GM23338 (cell line): ENCODE measurements around the gene KHK. TPM values are rescaled to one million over a fixed set of nuclear protein-coding genes. Genes with fewer than 3 reads are reported as not detected.

Experiments used
- ATAC-seq: fragments of 200-7000 bp; cut with Tn5 transposase; 3 replicates; pipeline ENCODE4 v1.9.1; 2020
- DNase-seq: peaks from one replicate; pipeline ENCODE4 v3.0.0-alpha.2; 2015; ENCODE audit warnings: low spot score
- H2AFZ ChIP-seq: fragments of 200-600 bp; sonication (generic); 2 replicates; pipeline ENCODE4 v1.8.0; 2016; ENCODE audit warnings: antibody characterized with exemption, mild to moderate bottlenecking, moderate library complexity
- H3F3A ChIP-seq: fragments of 200-600 bp; sonication (generic); replicated peaks from 2 replicates; pipeline ENCODE4 v1.8.0; 2017; ENCODE audit warnings: antibody characterized with exemption, mixed run types, low read depth
- H3K27ac ChIP-seq: fragments of 200-600 bp; sonication (generic); 2 replicates; pipeline ENCODE4 v1.6.1; 2016; ENCODE audit warnings: low read depth
- H3K27me3 ChIP-seq: fragments of 200-600 bp; sonication (generic); 2 replicates; pipeline ENCODE4 v1.8.0; 2016; ENCODE audit warnings: mild to moderate bottlenecking, mixed run types, moderate library complexity; ENCODE audit not compliant: insufficient read depth
- H3K36me3 ChIP-seq: fragments of 200-600 bp; sonication (generic); 2 replicates; pipeline ENCODE4 v1.8.0; 2016; ENCODE audit warnings: mild to moderate bottlenecking; ENCODE audit not compliant: insufficient read depth
- H3K4me1 ChIP-seq: fragments of 200-600 bp; sonication (generic); 2 replicates; pipeline ENCODE4 v1.8.0; 2016; ENCODE audit warnings: mild to moderate bottlenecking, moderate library complexity; ENCODE audit not compliant: insufficient read depth
- H3K4me2 ChIP-seq: fragments of 200-600 bp; sonication (generic); 2 replicates; pipeline ENCODE4 v1.7.1; 2017; ENCODE audit warnings: mixed run types
- H3K4me3 ChIP-seq: fragments of 200-600 bp; sonication (generic); 2 replicates; pipeline ENCODE4 v1.6.1; 2016; ENCODE audit warnings: mixed run types
- H3K79me2 ChIP-seq: fragments of 200-600 bp; sonication (generic); replicated peaks from 2 replicates; pipeline ENCODE4 v1.8.0; 2017; ENCODE audit warnings: mild to moderate bottlenecking; ENCODE audit not compliant: insufficient read depth
- H3K9me2 ChIP-seq: fragments of 200-600 bp; sonication (generic); 2 replicates; pipeline ENCODE4 v1.8.0; 2017; ENCODE audit not compliant: insufficient read depth
- H4K20me1 ChIP-seq: fragments of 200-600 bp; sonication (generic); replicated peaks from 2 replicates; pipeline ENCODE4 v1.8.0; 2017; ENCODE audit warnings: mild to moderate bottlenecking; ENCODE audit not compliant: insufficient read depth
- H3K27ac Mint-ChIP-seq: 2 replicates; pipeline ENCODE4 v1.8.0; 2020; ENCODE audit warnings: inconsistent platforms, mild to moderate bottlenecking, moderate library complexity, mixed read lengths
- H3K27me3 Mint-ChIP-seq: 3 replicates; pipeline ENCODE4 v1.8.0; 2022; ENCODE audit warnings: low read depth, mild to moderate bottlenecking, moderate library complexity, mixed read lengths, inconsistent platforms; ENCODE audit not compliant: insufficient read depth, poor library complexity
- H3K36me3 Mint-ChIP-seq: 3 replicates; pipeline ENCODE4 v1.8.0; 2021; ENCODE audit warnings: low read depth, mild to moderate bottlenecking, inconsistent platforms, moderate library complexity, mixed read lengths
- H3K4me1 Mint-ChIP-seq: 3 replicates; pipeline ENCODE4 v1.8.0; 2020; ENCODE audit warnings: mild to moderate bottlenecking, inconsistent platforms, mixed read lengths
- H3K4me3 Mint-ChIP-seq: 3 replicates; pipeline ENCODE4 v1.8.0; 2021; ENCODE audit warnings: moderate library complexity, mild to moderate bottlenecking, inconsistent platforms, mixed read lengths
- H3K9me3 Mint-ChIP-seq: 3 replicates; pipeline ENCODE4 v1.8.0; 2020; ENCODE audit warnings: moderate library complexity, mild to moderate bottlenecking, inconsistent platforms, mixed read lengths
- CREB1 ChIP-seq: fragments of 250-450 bp; sonication (Bioruptor Pico); IDR thresholded peaks from 2 replicates; pipeline ENCODE4 v1.5.0; 2020; ENCODE audit warnings: low read depth, mild to moderate bottlenecking, moderate library complexity
- EZH2 ChIP-seq: fragments of 200-600 bp; sonication (generic); IDR thresholded peaks from one replicate; pipeline ENCODE4 v1.8.0; 2017; ENCODE audit warnings: antibody characterized with exemption, mild to moderate bottlenecking, low read depth; ENCODE audit not compliant: unreplicated experiment
- EZH2phosphoT487 ChIP-seq: fragments of 200-600 bp; sonication (generic); IDR thresholded peaks from one replicate; pipeline ENCODE4 v1.8.1; 2018; ENCODE audit warnings: antibody characterized with exemption; ENCODE audit not compliant: unreplicated experiment
- JUNB ChIP-seq: IDR thresholded peaks from one replicate; pipeline ENCODE4 v1.6.1; 2016; ENCODE audit warnings: antibody characterized with exemption; ENCODE audit not compliant: unreplicated experiment
- NANOG ChIP-seq: IDR thresholded peaks from 2 replicates; pipeline ENCODE4 v1.6.1; 2016; ENCODE audit warnings: antibody characterized with exemption, borderline replicate concordance
- POLR2AphosphoS5 ChIP-seq: IDR thresholded peaks from 2 replicates; pipeline ENCODE4 v1.6.1; 2016; ENCODE audit warnings: antibody characterized with exemption, low read depth
- STAT1 ChIP-seq: IDR thresholded peaks from one replicate; pipeline ENCODE4 v1.6.1; 2016; ENCODE audit warnings: antibody characterized with exemption; ENCODE audit not compliant: unreplicated experiment
- ZNF114 ChIP-seq: fragments of 250-450 bp; sonication (Bioruptor Pico); IDR thresholded peaks from 2 replicates; pipeline ENCODE4 v1.5.0; 2020; ENCODE audit warnings: mild to moderate bottlenecking, moderate library complexity
- ZNF331 ChIP-seq: fragments of 250-450 bp; sonication (Bioruptor Pico); IDR thresholded peaks from 2 replicates; pipeline ENCODE4 v1.5.0; 2020; ENCODE audit warnings: low read depth, mild to moderate bottlenecking, moderate library complexity
- polyA plus RNA-seq: library from polyadenylated mRNA; unstranded; fragments of >200 nt; fragmentation: Nextera tagmentation; extraction: Ambion mirVana; gene quantifications from 2 replicates; pipeline ENCODE4 v1.2.1, GENCODE V29; 2016
- total RNA-seq: library from RNA; depleted of rRNA; stranded (reverse); fragments of >200 nt; shearing (Covaris generic); gene quantifications from 2 replicates; pipeline ENCODE4 v1.2.3, GENCODE V29; 2014
- TF ChIP-seq, protein P1 (sequence below): IDR thresholded peaks from one replicate; pipeline ENCODE4 v1.6.1; 2018; ENCODE audit warnings: antibody characterized with exemption; ENCODE audit not compliant: unreplicated experiment
- TF ChIP-seq, protein P2 (sequence below), 2 experiments: fragments of 200-600 bp in 1 of 2; sonication (generic) in 1 of 2; conservative IDR thresholded peaks; 2 replicates each; pipeline versions ENCODE4 v1.5.1 to v1.6.1; 2016 to 2017; ENCODE audit warnings: antibody characterized with exemption in 2 of 2, low read depth in 2 of 2, mild to moderate bottlenecking in 2 of 2, moderate library complexity in 1 of 2
- TF ChIP-seq, protein P3 (sequence below): fragments of 250-450 bp; sonication (Bioruptor Pico); IDR thresholded peaks from 2 replicates; pipeline ENCODE4 v1.5.0; 2020; ENCODE audit warnings: mild to moderate bottlenecking, moderate library complexity
- TF ChIP-seq, protein P4 (sequence below): IDR thresholded peaks from 2 replicates; pipeline ENCODE4 v1.6.1; 2016; ENCODE audit warnings: antibody characterized with exemption

KHK gene
- total and polyA plus RNA-seq, 2 experiments from 2014 or later = 9.7 TPM

DNA sequence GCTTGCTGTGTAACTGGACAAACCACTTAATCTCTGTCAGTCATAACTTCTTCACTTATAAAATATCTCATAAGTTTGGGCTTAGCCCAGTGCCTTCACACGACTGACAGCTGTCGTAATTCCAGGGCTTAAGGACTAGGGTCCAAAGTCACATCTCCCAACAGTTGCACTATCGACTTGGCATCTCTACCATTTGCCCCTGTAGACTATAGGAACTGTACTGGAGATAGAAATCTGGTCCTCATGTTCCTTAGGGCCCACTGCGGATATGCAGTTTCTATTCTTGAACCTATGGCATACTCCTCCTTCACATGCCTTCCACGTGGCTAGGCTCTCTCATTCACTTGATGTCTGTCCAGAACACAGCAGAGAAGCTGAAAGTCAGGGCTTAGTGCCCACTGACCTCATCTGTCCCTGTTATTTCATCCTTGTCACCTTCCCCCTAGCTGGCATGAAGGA, 39.7 kb downstream of the KHK start:
- Histone ChIP-seq H3K79me2 (no peaks in the 10 kb centered on the region), H4K20me1 (no peaks in the 10 kb centered on the region; the same call in 1 of the 2 replicates), H3F3A (no peaks in the 10 kb centered on the region; the same call in 1 of the 2 replicates), H3K4me1 (peaks cover 9% of the 10 kb centered on the region; the same call in 1 of the 2 replicates), H3K27me3 (peaks cover 28% of the 10 kb centered on the region), H3K4me2 (no peak overlapping the region), H3K27ac (no peak overlapping the region), H2AFZ (no peak overlapping the region), H3K4me3 (no peak overlapping the region), H3K36me3 (no peaks in the 10 kb centered on the region), H3K9me2 (no peaks in the 10 kb centered on the region)
- Mint-ChIP-seq H3K36me3 (peaks cover 11% of the 10 kb centered on the region; the same call in 2 of the 3 replicates), H3K27ac (no peak overlapping the region), H3K27me3 (peaks cover 26% of the 10 kb centered on the region), H3K9me3 (no peaks in the 10 kb centered on the region), H3K4me1 (peaks cover 14% of the 10 kb centered on the region), H3K4me3 (no peak overlapping the region)
- DNase-seq (no peak), ATAC-seq (no peak)
- TF ChIP-seq ZNF331 (CRISPR knock-in tag) = no peak
- TF ChIP-seq EZH2 = no peak
- TF ChIP-seq, protein P1, sequence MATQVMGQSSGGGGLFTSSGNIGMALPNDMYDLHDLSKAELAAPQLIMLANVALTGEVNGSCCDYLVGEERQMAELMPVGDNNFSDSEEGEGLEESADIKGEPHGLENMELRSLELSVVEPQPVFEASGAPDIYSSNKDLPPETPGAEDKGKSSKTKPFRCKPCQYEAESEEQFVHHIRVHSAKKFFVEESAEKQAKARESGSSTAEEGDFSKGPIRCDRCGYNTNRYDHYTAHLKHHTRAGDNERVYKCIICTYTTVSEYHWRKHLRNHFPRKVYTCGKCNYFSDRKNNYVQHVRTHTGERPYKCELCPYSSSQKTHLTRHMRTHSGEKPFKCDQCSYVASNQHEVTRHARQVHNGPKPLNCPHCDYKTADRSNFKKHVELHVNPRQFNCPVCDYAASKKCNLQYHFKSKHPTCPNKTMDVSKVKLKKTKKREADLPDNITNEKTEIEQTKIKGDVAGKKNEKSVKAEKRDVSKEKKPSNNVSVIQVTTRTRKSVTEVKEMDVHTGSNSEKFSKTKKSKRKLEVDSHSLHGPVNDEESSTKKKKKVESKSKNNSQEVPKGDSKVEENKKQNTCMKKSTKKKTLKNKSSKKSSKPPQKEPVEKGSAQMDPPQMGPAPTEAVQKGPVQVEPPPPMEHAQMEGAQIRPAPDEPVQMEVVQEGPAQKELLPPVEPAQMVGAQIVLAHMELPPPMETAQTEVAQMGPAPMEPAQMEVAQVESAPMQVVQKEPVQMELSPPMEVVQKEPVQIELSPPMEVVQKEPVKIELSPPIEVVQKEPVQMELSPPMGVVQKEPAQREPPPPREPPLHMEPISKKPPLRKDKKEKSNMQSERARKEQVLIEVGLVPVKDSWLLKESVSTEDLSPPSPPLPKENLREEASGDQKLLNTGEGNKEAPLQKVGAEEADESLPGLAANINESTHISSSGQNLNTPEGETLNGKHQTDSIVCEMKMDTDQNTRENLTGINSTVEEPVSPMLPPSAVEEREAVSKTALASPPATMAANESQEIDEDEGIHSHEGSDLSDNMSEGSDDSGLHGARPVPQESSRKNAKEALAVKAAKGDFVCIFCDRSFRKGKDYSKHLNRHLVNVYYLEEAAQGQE = no peak
- TF ChIP-seq JUNB = no peak
- TF ChIP-seq, protein P2, sequence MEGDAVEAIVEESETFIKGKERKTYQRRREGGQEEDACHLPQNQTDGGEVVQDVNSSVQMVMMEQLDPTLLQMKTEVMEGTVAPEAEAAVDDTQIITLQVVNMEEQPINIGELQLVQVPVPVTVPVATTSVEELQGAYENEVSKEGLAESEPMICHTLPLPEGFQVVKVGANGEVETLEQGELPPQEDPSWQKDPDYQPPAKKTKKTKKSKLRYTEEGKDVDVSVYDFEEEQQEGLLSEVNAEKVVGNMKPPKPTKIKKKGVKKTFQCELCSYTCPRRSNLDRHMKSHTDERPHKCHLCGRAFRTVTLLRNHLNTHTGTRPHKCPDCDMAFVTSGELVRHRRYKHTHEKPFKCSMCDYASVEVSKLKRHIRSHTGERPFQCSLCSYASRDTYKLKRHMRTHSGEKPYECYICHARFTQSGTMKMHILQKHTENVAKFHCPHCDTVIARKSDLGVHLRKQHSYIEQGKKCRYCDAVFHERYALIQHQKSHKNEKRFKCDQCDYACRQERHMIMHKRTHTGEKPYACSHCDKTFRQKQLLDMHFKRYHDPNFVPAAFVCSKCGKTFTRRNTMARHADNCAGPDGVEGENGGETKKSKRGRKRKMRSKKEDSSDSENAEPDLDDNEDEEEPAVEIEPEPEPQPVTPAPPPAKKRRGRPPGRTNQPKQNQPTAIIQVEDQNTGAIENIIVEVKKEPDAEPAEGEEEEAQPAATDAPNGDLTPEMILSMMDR (conservative IDR thresholded peaks at IDR 0.05; ENCODE audit: low read depth in 2 of 2) = no peak
- TF ChIP-seq, protein P3, sequence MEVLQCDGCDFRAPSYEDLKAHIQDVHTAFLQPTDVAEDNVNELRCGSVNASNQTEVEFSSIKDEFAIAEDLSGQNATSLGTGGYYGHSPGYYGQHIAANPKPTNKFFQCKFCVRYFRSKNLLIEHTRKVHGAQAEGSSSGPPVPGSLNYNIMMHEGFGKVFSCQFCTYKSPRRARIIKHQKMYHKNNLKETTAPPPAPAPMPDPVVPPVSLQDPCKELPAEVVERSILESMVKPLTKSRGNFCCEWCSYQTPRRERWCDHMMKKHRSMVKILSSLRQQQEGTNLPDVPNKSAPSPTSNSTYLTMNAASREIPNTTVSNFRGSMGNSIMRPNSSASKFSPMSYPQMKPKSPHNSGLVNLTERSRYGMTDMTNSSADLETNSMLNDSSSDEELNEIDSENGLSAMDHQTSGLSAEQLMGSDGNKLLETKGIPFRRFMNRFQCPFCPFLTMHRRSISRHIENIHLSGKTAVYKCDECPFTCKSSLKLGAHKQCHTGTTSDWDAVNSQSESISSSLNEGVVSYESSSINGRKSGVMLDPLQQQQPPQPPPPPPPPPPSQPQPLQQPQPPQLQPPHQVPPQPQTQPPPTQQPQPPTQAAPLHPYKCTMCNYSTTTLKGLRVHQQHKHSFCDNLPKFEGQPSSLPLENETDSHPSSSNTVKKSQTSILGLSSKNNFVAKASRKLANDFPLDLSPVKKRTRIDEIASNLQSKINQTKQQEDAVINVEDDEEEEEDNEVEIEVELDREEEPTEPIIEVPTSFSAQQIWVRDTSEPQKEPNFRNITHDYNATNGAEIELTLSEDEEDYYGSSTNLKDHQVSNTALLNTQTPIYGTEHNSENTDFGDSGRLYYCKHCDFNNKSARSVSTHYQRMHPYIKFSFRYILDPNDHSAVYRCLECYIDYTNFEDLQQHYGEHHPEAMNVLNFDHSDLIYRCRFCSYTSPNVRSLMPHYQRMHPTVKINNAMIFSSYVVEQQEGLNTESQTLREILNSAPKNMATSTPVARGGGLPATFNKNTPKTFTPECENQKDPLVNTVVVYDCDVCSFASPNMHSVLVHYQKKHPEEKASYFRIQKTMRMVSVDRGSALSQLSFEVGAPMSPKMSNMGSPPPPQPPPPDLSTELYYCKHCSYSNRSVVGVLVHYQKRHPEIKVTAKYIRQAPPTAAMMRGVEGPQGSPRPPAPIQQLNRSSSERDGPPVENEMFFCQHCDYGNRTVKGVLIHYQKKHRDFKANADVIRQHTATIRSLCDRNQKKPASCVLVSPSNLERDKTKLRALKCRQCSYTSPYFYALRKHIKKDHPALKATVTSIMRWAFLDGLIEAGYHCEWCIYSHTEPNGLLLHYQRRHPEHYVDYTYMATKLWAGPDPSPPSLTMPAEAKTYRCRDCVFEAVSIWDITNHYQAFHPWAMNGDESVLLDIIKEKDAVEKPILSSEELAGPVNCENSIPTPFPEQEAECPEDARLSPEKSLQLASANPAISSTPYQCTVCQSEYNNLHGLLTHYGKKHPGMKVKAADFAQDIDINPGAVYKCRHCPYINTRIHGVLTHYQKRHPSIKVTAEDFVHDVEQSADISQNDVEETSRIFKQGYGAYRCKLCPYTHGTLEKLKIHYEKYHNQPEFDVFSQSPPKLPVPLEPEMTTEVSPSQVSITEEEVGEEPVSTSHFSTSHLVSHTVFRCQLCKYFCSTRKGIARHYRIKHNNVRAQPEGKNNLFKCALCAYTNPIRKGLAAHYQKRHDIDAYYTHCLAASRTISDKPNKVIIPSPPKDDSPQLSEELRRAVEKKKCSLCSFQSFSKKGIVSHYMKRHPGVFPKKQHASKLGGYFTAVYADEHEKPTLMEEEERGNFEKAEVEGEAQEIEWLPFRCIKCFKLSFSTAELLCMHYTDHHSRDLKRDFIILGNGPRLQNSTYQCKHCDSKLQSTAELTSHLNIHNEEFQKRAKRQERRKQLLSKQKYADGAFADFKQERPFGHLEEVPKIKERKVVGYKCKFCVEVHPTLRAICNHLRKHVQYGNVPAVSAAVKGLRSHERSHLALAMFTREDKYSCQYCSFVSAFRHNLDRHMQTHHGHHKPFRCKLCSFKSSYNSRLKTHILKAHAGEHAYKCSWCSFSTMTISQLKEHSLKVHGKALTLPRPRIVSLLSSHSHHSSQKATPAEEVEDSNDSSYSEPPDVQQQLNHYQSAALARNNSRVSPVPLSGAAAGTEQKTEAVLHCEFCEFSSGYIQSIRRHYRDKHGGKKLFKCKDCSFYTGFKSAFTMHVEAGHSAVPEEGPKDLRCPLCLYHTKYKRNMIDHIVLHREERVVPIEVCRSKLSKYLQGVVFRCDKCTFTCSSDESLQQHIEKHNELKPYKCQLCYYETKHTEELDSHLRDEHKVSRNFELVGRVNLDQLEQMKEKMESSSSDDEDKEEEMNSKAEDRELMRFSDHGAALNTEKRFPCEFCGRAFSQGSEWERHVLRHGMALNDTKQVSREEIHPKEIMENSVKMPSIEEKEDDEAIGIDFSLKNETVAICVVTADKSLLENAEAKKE (CRISPR knock-in tag) = no peak
- TF ChIP-seq ZNF114 (CRISPR knock-in tag) = no peak
- no peak for TF ChIP-seq STAT1
- TF ChIP-seq POLR2AphosphoS5 = no peak
- no peak for TF ChIP-seq CREB1 (CRISPR knock-in tag)
- TF ChIP-seq EZH2phosphoT487 = no peak
- TF ChIP-seq NANOG = no peak
- TF ChIP-seq, protein P4, sequence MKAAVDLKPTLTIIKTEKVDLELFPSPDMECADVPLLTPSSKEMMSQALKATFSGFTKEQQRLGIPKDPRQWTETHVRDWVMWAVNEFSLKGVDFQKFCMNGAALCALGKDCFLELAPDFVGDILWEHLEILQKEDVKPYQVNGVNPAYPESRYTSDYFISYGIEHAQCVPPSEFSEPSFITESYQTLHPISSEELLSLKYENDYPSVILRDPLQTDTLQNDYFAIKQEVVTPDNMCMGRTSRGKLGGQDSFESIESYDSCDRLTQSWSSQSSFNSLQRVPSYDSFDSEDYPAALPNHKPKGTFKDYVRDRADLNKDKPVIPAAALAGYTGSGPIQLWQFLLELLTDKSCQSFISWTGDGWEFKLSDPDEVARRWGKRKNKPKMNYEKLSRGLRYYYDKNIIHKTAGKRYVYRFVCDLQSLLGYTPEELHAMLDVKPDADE = no peak
